WI38 (cell line): Measurements from ENCODE around the gene COL4A2.

Source experiments
- H3K4me3 ChIP-seq: 2 replicates; pipeline ENCODE4 v1.5.1; 2011; ENCODE audit warnings: low read depth, mild to moderate bottlenecking, control low read depth, low read length
- TF ChIP-seq, protein P1 (sequence below): IDR thresholded peaks from 2 replicates; pipeline ENCODE4 v1.5.1; 2012; ENCODE audit warnings: low read depth, mild to moderate bottlenecking, control low read depth, low read length

Gene COL4A2

DNA sequence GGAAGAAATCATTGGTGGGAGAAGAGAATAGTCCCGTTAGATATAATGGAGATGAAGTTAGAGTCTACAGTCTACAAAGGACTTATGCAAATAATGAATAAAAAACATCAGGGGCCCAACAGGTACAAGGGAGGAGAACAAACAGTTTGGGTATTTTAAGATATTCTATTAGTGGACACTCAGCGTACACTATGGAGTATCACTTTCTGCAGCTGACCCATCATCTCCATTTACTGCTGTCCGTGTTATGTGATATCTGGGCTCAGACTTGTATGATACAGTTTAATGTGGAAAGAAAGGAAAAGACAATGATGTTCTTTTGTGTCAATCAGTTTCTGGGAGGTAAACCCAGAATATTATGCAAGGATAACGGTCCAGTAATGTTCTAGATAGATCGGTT is 128.2 kb downstream of the COL4A2 start:
- no peak overlapping the region for H3K4me3 ChIP-seq
- TF ChIP-seq, protein P1, sequence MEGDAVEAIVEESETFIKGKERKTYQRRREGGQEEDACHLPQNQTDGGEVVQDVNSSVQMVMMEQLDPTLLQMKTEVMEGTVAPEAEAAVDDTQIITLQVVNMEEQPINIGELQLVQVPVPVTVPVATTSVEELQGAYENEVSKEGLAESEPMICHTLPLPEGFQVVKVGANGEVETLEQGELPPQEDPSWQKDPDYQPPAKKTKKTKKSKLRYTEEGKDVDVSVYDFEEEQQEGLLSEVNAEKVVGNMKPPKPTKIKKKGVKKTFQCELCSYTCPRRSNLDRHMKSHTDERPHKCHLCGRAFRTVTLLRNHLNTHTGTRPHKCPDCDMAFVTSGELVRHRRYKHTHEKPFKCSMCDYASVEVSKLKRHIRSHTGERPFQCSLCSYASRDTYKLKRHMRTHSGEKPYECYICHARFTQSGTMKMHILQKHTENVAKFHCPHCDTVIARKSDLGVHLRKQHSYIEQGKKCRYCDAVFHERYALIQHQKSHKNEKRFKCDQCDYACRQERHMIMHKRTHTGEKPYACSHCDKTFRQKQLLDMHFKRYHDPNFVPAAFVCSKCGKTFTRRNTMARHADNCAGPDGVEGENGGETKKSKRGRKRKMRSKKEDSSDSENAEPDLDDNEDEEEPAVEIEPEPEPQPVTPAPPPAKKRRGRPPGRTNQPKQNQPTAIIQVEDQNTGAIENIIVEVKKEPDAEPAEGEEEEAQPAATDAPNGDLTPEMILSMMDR, result no peak

DNA sequence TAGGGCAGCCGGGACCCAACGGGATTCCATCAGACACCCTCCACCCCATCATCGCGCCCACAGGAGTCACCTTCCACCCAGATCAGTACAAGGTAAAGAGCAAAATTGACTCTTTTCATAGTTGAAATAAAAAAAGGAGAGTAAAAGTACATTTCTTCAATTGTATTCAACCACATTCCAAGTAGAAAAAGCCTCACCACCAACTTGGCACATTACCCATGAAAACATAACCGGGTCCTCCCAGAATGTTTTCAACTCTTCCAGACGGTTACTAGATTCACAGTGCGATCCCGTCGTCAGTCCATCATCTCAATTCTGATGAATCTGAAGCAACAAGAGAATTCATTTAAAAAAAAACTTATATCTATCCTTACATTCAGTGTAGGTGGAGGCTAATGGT is 129.2 kb downstream of the COL4A2 start:
- no peak overlapping the region for H3K4me3 ChIP-seq
- TF ChIP-seq, protein P1, result no peak

- H3K4me3 ChIP-seq, result no peak overlapping the region
- TF ChIP-seq, protein P1, result no peak
Observed at GRCh38 chr13:110436786-110437370, 129.8 kb downstream of the COL4A2 start.

DNA sequence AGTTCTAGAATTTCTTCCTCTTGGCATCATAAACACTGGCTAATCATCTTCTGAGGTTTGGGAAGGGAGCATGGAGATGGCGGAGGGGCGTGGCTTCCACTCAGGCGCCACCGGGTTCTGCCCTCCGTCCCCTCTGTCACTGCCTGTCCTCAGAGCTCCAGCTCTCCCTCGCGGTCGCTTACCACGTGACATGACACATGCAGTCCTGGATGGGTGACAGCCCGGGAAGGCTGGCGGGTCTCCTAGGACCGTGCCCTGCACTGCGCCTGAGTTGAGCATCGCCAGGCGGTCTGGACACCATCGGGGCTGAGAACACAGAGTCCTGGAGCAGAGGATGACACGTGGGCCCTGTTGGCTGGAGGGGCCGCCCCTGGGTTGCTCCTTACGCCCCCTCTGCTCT is 131.1 kb downstream of the COL4A2 start:
- TF ChIP-seq, protein P1, result no peak
- no peak overlapping the region for H3K4me3 ChIP-seq

- H3K4me3 ChIP-seq, result no peak overlapping the region
Observed at GRCh38 chr13:110438776-110439175, 131.7 kb downstream of the COL4A2 start.

GRCh38 chr13:110440946-110441731 is 134.1 kb downstream of the COL4A2 start:
- no peak overlapping the region for H3K4me3 ChIP-seq
- TF ChIP-seq, protein P1, result no peak

More at GRCh38 chr13:110438776-110439175, 131.7 kb downstream of the COL4A2 start:
- TF ChIP-seq, protein P1, result no peak

DNA sequence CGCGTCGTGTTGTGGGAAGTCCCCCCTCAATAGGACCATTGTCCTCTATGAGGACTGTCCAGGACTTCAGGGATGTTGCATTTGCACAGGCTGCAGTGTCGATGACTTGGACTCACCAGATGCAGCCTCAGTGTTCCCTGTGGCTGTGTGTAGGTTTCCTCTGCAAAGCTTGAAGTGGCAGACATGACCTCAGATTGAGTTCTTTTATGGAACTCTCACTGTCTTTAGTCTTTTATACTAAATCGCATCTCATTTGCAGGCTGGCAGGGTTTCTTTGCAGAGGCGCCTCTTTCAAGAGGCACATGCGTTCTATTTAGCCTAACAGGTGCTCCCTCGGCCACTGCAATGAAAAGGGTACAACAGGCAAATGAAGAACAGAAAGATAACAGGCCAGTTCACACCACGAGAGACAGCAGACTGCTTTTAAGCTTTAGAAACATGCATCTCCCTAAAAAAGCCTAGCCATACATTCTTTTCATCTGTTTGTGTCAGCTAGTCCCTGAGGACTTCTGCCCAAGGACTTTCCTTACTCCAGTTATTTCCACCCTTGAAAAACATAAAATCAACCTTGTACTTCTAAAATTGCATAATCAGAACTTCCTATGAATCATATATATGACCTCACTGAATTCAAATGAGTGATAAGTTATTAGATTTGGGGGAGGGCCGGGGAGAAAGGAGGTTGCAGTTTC is 136.0 kb downstream of the COL4A2 start:
- TF ChIP-seq, protein P1, result no peak

More for the DNA sequence above, 136.0 kb downstream of the COL4A2 start:
- no peak overlapping the region for H3K4me3 ChIP-seq
